Astrocyte of the spinal cord (primary cell): ENCODE data around the gene YARS1.

Source experiments
- DNase-seq: peaks from one replicate; pipeline ENCODE4 v3.0.0; 2011; ENCODE audit warnings: low read depth, low spot score
- H3K4me3 ChIP-seq: 2 replicates; pipeline ENCODE4 v1.5.1; 2011; ENCODE audit warnings: low read depth, mild to moderate bottlenecking, low read length, moderate library complexity
- in situ Hi-C: cut with HindIII; loops from 2 replicates; pipeline ENCODE4 v1.10.0; 2017; ENCODE audit warnings: low sequenced_read_pairs
- TF ChIP-seq, protein P1 (sequence below): IDR thresholded peaks from 2 replicates; pipeline ENCODE4 v1.5.1; 2012; ENCODE audit warnings: low read depth, mild to moderate bottlenecking, low read length, inconsistent platforms

Gene YARS1

DNA sequence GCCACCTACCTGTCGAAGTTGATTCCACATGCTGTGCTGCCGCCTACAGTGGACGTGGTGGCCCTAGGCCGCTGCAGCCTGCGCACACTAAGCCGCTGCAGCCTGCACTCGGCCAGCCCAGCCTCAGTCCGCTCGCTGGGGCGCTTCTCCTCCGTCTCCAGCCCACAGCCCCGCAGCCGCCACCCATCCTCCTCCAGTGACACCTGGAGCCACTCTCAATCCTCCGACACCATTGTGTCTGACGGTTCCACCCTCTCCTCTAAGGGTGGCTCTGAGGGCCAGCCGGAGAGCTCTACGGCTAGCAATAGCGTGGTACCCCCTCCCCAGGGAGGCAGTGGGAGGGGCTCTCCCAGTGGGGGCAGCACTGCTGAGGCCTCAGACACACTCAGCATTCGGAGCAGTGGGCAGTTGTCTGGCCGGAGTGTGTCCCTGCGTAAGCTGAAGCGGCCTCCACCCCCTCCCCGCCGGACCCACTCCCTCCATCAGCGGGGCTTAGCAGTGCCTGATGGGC lies 46.9 kb downstream of the YARS1 start:
- no peak overlapping the region for H3K4me3 ChIP-seq
- TF ChIP-seq, protein P1, sequence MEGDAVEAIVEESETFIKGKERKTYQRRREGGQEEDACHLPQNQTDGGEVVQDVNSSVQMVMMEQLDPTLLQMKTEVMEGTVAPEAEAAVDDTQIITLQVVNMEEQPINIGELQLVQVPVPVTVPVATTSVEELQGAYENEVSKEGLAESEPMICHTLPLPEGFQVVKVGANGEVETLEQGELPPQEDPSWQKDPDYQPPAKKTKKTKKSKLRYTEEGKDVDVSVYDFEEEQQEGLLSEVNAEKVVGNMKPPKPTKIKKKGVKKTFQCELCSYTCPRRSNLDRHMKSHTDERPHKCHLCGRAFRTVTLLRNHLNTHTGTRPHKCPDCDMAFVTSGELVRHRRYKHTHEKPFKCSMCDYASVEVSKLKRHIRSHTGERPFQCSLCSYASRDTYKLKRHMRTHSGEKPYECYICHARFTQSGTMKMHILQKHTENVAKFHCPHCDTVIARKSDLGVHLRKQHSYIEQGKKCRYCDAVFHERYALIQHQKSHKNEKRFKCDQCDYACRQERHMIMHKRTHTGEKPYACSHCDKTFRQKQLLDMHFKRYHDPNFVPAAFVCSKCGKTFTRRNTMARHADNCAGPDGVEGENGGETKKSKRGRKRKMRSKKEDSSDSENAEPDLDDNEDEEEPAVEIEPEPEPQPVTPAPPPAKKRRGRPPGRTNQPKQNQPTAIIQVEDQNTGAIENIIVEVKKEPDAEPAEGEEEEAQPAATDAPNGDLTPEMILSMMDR, result no peak
- DNase-seq, result no peak
- in situ Hi-C loops, result no loop called here

DNA sequence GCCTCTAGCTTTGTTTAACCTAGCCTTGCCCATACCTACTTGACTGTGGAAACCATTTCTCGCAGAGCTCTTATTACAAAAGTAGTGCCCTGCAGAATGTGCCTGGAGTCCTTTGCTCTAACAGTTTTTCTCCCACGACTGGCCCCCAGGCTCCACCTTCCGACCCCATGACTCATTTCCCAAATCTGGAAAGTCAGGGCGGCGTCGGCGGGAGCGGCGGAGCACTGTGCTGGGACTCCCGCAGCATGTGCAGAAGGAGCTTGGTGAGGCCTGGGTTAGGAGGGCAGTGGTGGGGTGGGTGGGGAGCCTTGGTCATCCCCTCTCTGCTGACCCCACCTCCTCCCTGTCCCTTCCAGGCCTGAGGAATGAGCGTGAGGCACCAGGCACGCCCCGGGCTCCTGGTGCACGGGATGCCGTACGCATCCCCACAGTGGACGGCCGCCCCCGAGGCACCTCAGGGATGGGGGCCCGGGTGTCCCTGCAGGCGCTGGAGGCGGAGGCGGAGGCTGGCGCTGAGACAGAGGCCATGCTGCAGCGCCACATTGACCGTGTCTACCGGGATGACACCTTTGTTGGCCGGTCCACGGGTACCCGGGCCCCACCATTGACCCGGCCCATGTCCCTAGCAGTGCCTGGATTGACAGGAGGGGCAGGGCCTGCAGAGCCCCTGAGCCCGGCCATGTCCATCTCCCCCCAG lies 47.5 kb downstream of the YARS1 start:
- DNase-seq, result no peak
- no peak overlapping the region for H3K4me3 ChIP-seq
- in situ Hi-C loops, result no loop called here
- TF ChIP-seq, protein P1, result no peak

DNA sequence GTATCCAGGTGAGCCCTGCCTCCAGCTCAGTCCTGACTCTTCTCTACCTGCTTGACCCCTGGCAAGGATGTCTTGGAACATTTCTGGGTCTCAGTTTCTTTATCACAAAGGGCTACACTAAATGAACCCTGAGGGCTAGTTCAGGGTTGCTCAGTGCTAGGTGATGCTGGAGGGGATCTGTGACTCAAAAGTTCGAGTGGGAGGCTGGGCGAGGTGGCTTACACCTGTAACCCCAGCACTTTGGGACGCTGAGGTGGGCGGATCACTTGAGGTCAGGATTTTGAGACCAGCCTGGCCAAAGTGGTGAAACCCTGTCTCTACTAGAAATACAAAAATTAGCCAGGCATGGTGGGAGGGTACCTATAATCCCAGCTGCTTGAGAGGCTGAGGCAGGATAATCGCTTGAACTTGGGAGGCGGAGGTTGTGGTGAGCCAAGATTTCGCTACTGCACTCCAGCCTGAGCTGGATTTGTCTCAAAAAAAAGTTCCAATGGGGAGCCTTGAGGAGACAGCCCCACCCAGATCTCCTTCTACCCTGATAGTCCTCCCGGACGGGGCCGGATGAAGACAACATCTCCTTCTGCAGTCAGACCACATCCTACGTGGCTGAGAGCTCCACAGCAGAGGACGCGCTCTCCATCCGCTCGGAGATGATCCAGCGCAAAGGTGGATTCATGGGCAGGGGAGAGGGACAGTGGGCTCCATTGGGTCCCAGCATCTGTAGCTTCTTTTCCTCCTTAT lies 48.9 kb downstream of the YARS1 start:
- in situ Hi-C loops, result no loop called here
- H3K4me3 ChIP-seq, result no peak overlapping the region

DNA sequence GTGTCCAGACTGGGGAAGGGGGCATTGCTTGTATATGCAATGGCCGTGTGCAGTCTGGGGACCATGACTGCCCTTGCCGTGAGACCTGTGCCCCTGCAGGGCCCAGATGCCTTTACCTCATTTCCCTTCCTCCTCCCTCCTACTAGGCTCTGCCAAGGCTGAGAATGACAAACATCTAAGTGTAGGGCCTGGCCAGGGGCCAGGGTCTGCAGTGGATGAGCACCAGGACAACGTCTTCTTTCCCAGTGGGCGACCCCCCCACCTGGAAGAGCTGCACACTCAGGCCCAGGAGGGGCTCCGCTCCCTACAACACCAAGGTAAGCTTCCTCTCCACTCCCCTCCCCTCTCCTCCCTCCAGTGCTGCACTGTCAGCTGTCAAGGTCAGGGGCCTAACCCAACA lies 49.5 kb downstream of the YARS1 start:
- H3K4me3 ChIP-seq, result no peak overlapping the region
- no peak for DNase-seq
- TF ChIP-seq, protein P1, result no peak
- in situ Hi-C loops, result no loop called here

More for the DNA sequence above, 48.9 kb downstream of the YARS1 start:
- TF ChIP-seq, protein P1, result no peak
- DNase-seq, result no peak

DNA sequence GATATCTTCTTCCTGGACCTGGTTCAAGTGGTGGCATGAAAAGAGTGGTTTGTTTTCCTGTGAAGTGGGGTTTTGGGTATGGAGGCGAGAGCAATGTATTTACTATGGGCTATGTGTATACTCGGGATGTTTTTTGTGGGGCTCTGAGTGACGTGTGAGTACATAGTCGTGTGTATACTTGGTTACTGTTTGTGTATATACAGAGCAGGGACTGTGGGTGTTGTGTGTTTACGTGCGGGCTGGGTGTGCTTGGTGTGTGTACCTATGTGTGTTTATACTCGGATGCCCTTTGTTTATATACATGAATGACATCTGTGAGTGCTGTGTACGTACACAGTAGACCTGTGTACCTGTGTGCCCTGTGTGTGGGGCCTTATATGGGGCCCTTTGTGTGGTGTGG lies 50.0 kb downstream of the YARS1 start:
- TF ChIP-seq, protein P1, result no peak
- H3K4me3 ChIP-seq, result no peak overlapping the region
- DNase-seq, result no peak
- in situ Hi-C loops, result no loop called here

DNA sequence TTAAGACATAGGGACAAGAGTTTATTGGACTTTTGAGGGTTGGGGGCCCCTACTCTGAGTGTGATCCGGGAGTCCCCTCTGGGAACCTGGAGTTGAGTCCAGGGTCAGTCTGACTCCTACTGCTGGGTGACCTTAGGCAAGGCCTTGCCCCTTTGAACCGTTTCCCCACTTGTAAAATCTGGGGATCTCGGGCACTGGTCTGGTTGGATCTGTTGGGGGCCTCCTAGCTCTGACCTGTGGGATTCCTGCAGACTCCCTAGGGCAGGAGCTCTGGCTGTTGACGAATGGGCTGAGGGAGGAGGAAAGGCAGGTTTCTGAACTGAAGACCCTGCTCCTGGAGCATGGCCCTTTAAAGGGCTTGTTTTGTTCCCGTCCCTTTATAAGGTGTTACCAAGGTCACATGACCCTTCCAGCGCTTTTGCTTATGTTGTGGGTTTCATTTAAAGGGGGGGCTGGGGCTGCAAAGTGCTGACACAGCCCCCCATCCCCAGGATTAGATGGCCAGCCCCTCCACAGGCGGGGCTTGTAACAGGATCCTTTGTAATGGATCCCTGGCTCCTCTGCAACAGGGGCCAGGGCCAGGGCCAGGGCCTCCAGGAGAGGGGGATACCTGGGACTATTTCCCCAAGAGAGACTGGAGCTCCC lies 50.7 kb downstream of the YARS1 start:
- in situ Hi-C loops, result no loop called here
- no peak overlapping the region for H3K4me3 ChIP-seq
- DNase-seq, result no peak
- TF ChIP-seq, protein P1, result no peak
